ENCODE data around the gene COPRS. TPM values are rescaled to one million over a fixed set of nuclear protein-coding genes. Genes with fewer than 3 reads are reported as not detected.
"Not testable (repeated sequence)": the region's sequence is repeated elsewhere in the genome, so short reads cannot be mapped to it uniquely, and the experiment has no call there.

COPRS gene
- total RNA-seq, 1 experiment from 2014 or later, result 37.5 TPM

- no peak for TF ChIP-seq ZNF532 (CRISPR knock-in tag; IDR thresholded peaks at IDR 0.05; ENCODE audit: borderline replicate concordance)
Observed at GRCh38 chr17:31830971-31831858, 27.8 kb downstream of the COPRS start (continued).

GRCh38 chr17:31829649-31830048 lies 29.4 kb downstream of the COPRS start:
- Mint-ChIP-seq H3K4me3 (no peak overlapping the region), H3K9me3 (peaks cover 12% of the 10 kb centered on the region), H3K4me1 (no peaks in the 10 kb centered on the region), H3K36me3 (no peaks in the 10 kb centered on the region; the same call in 1 of the 2 replicates), H3K27ac (no peak overlapping the region), H3K27me3 (ENCODE audit: low read depth) (no peaks in the 10 kb centered on the region; the same call in 1 of the 2 replicates)
- ChIA-PET POLR2A (no interaction called here), CTCF (no interaction called here)
- ATAC-seq (no peak), DNase-seq (ENCODE audit: low spot score) (no peak)
- TF ChIP-seq ZNF671 (CRISPR knock-in tag; IDR thresholded peaks at IDR 0.05), result no peak
- TF ChIP-seq HMGA2 (CRISPR knock-in tag; IDR thresholded peaks at IDR 0.05), result peak; percentile 97
- no peak for TF ChIP-seq ZNF532 (CRISPR knock-in tag; IDR thresholded peaks at IDR 0.05; ENCODE audit: borderline replicate concordance)
- TF ChIP-seq, protein P1, sequence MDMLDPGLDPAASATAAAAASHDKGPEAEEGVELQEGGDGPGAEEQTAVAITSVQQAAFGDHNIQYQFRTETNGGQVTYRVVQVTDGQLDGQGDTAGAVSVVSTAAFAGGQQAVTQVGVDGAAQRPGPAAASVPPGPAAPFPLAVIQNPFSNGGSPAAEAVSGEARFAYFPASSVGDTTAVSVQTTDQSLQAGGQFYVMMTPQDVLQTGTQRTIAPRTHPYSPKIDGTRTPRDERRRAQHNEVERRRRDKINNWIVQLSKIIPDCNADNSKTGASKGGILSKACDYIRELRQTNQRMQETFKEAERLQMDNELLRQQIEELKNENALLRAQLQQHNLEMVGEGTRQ (CRISPR knock-in tag; IDR thresholded peaks at IDR 0.05), result no peak

GRCh38 chr17:31828955-31829354 lies 30.1 kb downstream of the COPRS start:
- CTCF ChIA-PET; H3K4me3 Mint-ChIP-seq; DNase-seq (ENCODE audit: low spot score); H3K36me3 Mint-ChIP-seq; POLR2A ChIA-PET; H3K27me3 Mint-ChIP-seq (ENCODE audit: low read depth); H3K4me1 Mint-ChIP-seq; H3K27ac Mint-ChIP-seq; ATAC-seq: not testable (repeated sequence)
- TF ChIP-seq ZNF121 (CRISPR knock-in tag; IDR thresholded peaks at IDR 0.05), result 0 out of 2 replicates have a peak, but pooled peaks have one; percentile 21
- peaks cover 12% of the 10 kb centered on the region for H3K9me3 Mint-ChIP-seq

DNA sequence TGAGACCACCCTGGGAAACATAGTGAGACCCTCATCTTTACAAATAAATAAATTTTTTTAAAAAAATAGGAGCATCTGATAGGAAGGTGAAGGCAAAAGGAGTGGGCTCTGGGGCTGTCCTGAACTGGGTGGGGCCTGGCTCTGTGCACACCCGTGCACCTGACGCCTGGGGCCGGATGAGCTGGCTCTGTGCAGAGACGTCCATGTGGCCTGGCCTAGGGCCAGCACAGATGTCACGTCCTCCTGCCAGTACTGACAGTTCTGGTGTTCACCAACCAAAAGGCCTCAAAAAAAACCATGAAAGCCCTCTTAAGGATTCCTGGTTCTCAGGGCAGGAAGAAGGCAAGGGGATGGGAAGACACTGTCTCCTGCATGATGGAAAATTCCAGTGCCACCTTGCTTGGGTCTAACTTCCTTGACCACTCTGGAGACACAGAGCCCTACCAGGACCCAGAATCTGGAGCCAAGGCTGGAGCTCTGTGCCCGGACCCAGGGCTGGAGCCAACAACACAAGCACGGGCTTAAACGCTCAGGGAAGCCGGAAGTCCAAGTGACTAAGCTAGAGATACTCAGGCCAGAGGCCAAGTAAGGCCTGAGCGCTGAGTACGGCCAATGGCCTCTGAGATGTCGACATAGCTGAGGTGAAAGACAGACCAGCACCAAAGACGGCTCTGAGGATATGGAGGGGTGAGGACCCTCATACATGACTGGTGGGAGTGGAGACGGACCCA lies 32.9 kb downstream of the COPRS start:
- ChIA-PET POLR2A (no interaction called here), CTCF (no interaction called here)
- Mint-ChIP-seq H3K27ac (no peak overlapping the region), H3K36me3 (no peaks in the 10 kb centered on the region), H3K4me1 (no peaks in the 10 kb centered on the region), H3K4me3 (no peak overlapping the region), H3K9me3 (no peaks in the 10 kb centered on the region), H3K27me3 (ENCODE audit: low read depth) (no peaks in the 10 kb centered on the region)
- DNase-seq (ENCODE audit: low spot score) (no peak), ATAC-seq (no peak)
- TF ChIP-seq CBFB (CRISPR knock-in tag; IDR thresholded peaks at IDR 0.05; ENCODE audit: low read depth) (no peak), HMGA2 (CRISPR knock-in tag; IDR thresholded peaks at IDR 0.05) (no peak), ZNF396 (CRISPR knock-in tag; IDR thresholded peaks at IDR 0.05; ENCODE audit: borderline replicate concordance) (no peak), ZNF512 (CRISPR knock-in tag; IDR thresholded peaks at IDR 0.05; ENCODE audit: borderline replicate concordance) (no peak), KAT7 (CRISPR knock-in tag; IDR thresholded peaks at IDR 0.05; ENCODE audit: borderline replicate concordance) (no peak), ATF1 (CRISPR knock-in tag; IDR thresholded peaks at IDR 0.05) (no peak), E2F1 (CRISPR knock-in tag; IDR thresholded peaks at IDR 0.05) (no peak)
- TF ChIP-seq, protein P2, sequence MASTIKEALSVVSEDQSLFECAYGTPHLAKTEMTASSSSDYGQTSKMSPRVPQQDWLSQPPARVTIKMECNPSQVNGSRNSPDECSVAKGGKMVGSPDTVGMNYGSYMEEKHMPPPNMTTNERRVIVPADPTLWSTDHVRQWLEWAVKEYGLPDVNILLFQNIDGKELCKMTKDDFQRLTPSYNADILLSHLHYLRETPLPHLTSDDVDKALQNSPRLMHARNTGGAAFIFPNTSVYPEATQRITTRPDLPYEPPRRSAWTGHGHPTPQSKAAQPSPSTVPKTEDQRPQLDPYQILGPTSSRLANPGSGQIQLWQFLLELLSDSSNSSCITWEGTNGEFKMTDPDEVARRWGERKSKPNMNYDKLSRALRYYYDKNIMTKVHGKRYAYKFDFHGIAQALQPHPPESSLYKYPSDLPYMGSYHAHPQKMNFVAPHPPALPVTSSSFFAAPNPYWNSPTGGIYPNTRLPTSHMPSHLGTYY (CRISPR knock-in tag; IDR thresholded peaks at IDR 0.05), result no peak
